GM12872 (cell line): ENCODE data around the gene NXT1.

Experiments
- CTCF ChIP-seq: IDR thresholded peaks from 3 replicates; pipeline ENCODE4 v1.5.1; 2011; ENCODE audit warnings: low read depth, mild to moderate bottlenecking, low read length, moderate library complexity; ENCODE audit not compliant: insufficient read depth

The NXT1 gene

GRCh38 chr20:23350904-23351838 is 580 bp downstream of the NXT1 start:
- no peak for TF ChIP-seq CTCF

- no peak for TF ChIP-seq CTCF
These were observed 5.6 kb downstream of the NXT1 start for GRCh38 chr20:23356203-23356602.

GRCh38 chr20:23357767-23358562 is 7.4 kb downstream of the NXT1 start:
- TF ChIP-seq CTCF, result no peak

GRCh38 chr20:23358563-23358906 is 7.9 kb downstream of the NXT1 start:
- no peak for TF ChIP-seq CTCF

GRCh38 chr20:23358923-23359593 is 8.5 kb downstream of the NXT1 start:
- no peak for TF ChIP-seq CTCF

- TF ChIP-seq CTCF, result no peak
These were observed 9.9 kb downstream of the NXT1 start for GRCh38 chr20:23360531-23360930.

- TF ChIP-seq CTCF, result no peak
These were observed 10.5 kb downstream of the NXT1 start for GRCh38 chr20:23361119-23361475.
